Measurements from ENCODE around the gene SLC44A1.

DNA sequence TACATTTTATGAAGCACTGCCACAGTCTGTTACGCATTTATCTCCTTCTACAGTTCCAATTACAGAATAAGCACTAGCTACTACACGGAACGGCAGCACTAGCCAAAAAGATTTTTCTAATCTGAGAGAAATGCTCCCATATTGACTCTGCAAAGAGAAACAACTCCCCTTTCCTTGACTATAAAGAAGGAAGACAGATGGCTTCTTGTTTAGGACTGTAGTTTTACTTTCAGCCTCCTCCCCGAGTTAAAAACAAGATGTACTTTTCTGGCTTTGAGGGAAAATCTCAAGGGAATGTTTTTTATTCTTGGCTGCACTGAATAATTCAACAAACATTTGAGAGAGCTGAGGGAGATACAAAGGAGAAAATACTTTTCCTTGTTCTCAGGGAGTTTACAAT lies 1.9 kb upstream of the SLC44A1 start:
- TF ChIP-seq ZNF384 (IDR thresholded peaks at IDR 0.05) (no peak), ARNT (IDR thresholded peaks at IDR 0.05) (no peak), TARDBP (IDR thresholded peaks at IDR 0.05) (no peak), FOXK2 (IDR thresholded peaks at IDR 0.05) (no peak), BHLHE40 (IDR thresholded peaks at IDR 0.05; ENCODE audit: borderline replicate concordance) (no peak), FOXM1 (IDR thresholded peaks at IDR 0.05; ENCODE audit: borderline replicate concordance) (no peak), SP1 (IDR thresholded peaks at IDR 0.05) (no peak), SUZ12 (IDR thresholded peaks at IDR 0.05) (no peak), NFRKB (IDR thresholded peaks at IDR 0.05) (no peak)
- TF ChIP-seq, protein P1, sequence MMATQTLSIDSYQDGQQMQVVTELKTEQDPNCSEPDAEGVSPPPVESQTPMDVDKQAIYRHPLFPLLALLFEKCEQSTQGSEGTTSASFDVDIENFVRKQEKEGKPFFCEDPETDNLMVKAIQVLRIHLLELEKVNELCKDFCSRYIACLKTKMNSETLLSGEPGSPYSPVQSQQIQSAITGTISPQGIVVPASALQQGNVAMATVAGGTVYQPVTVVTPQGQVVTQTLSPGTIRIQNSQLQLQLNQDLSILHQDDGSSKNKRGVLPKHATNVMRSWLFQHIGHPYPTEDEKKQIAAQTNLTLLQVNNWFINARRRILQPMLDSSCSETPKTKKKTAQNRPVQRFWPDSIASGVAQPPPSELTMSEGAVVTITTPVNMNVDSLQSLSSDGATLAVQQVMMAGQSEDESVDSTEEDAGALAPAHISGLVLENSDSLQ (IDR thresholded peaks at IDR 0.05): no peak
